DMS153 treated with DMSO at 0.1 percent for 48 hours (cell line): Measurements from ENCODE around the gene FBXW10.
"Not testable (repeated sequence)": the region's sequence is repeated elsewhere in the genome, so short reads cannot be mapped to it uniquely, and the experiment has no call there.

Source experiments
- DNase-seq: peaks from one replicate; lab custom pipeline; 2025; ENCODE audit not compliant: unreplicated experiment; lab: John Stamatoyannopoulos, UW

Gene FBXW10, protein sequence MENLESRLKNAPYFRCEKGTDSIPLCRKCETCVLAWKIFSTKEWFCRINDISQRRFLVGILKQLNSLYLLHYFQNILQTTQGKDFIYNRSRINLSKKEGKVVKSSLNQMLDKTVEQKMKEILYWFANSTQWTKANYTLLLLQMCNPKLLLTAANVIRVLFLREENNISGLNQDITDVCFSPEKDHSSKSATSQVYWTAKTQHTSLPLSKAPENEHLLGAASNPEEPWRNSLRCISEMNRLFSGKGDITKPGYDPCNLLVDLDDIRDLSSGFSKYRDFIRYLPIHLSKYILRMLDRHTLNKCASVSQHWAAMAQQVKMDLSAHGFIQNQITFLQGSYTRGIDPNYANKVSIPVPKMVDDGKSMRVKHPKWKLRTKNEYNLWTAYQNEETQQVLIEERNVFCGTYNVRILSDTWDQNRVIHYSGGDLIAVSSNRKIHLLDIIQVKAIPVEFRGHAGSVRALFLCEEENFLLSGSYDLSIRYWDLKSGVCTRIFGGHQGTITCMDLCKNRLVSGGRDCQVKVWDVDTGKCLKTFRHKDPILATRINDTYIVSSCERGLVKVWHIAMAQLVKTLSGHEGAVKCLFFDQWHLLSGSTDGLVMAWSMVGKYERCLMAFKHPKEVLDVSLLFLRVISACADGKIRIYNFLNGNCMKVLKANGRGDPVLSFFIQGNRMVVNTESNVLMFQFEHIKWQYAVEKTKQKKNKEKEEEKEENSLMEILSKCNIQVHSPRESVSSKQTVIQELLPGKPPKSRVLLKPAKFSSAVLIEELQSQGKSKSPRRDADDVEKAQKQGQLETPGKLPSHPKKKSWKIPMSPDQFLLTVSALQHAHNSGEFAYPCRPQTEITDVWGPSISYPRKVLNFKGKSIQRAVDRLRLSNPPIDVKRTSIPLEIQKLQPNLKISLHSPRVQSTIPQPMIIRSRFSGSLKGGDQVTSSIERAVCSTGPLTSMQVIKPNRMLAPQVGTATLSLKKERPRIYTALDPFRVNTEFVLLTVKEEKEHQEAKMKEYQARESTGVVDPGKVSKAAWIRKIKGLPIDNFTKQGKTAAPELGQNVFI

DNA sequence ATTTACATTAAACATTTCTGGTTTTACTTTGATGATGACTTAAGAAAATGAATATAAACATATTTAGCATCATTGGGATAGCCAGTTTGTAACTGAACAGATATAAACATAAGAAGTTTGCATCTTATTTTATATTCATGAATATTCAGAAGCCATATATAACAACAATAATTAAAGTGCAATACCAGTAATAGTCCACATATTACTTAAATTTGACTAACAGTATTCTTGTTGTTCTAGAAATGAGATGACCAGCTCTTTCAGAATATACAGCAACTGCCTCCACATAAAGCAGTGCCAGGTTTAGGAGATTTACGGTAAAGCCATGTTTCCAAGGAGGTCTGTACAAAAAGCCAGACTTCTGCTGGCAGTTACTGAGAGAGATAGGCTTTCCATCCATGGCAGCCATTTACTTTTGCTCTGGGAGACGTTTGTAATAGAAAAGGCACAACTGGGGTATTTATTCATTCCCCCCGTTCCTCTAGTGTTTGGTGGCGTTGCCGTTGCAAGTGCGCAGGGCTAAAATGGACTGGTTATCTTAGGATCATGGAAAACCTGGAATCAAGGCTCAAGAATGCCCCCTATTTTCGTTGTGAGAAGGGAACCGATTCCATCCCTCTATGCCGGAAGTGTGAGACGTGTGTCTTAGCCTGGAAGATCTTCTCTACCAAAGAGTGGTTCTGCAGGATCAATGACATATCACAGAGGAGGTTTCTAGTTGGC lies at the start of gene FBXW10:
FBXW10 (plus strand) TSS at position 356 of the 723 bp plus-strand sequence; CDS start at position 547, 191 bp downstream.
- DNase-seq, result not testable (repeated sequence)

DNA sequence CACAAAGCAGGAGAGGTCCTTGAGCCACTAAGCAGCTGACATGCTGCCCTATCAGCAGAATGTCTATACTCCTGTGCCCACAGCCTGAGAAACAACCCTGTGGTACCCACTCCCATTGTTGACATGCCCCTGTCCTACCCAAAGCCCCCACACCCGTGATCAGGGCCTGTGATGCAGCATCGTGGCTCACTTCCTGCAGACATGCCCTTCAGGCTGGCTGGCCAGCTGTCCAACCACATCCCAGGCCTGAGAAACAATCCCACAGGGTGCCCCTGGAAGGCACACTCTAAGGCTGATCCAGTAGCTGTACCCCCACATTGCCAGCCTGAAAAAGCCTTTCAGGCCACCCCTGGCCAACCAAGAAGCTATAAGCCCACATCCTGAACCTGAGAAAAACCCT lies 48.7 kb upstream of the FBXW10 start:
- not testable (repeated sequence) for DNase-seq

DNA sequence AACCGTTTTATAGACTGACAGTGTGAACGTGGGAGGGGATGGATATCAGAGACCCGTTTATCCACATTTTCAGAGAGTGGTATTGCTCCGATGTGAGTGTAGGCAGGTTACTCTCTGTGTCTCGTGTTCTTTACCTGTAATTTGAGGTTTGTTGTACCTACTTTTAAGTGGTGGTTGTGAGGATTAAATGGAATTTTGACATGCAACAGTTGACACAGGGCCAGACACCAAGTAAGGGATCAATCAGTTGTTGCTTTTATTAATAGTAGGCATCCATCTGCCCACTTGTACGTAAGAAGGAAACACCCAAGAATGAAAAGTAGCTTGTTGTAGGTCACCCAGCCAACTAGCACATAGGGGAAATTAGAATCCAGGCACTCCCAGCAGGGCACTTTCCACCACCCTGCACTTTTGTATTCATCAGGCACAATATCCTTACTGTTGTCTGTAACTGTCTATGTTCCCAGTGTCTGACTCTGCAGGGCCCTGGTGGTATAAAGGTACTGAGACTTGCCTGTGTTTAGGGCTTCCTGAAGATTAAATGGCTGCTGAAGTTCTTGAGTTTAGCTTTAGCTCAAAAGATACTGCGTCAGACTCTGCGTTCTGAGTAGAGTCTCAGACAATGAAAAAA lies 45.3 kb upstream of the FBXW10 start:
- not testable (repeated sequence) for DNase-seq

DNA sequence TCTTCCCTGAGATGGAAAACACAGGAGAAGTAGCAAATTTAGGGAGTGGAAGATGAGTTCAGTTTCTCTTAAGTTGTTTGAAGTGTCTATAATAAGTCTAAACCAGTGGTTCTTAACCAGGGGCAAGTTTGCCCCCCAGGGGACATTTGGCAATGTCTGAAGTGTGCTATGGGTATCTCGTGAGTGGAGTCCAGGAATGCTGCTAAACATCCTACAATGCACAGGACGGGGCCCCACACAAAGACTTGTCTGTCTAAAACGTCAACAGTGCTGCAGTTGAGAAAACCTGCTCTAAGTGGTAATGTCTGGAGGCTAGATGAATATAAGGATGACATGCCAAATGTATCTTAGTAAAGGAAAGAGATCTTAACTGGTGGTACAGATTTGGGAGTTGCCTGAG lies 37.9 kb upstream of the FBXW10 start:
- not testable (repeated sequence) for DNase-seq

DNA sequence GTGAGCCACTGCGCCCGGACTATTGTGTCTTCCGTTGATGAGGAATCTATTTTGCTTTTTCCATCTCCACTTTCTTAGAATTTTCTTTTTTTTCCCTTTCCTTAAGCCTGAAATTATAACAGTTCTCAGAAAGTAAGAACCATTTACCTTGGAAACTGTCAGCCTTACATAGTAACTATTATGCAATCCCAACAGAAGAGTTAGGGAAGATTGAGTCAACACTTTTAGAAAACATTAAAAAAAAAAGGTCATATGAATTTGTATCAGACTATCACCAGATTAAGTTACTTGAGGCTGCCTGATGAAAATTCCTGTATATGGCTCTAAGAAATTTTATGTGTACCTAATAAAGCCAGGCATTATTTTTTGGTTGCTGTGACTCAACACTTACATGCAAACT lies 35.6 kb upstream of the FBXW10 start:
- not testable (repeated sequence) for DNase-seq

DNA sequence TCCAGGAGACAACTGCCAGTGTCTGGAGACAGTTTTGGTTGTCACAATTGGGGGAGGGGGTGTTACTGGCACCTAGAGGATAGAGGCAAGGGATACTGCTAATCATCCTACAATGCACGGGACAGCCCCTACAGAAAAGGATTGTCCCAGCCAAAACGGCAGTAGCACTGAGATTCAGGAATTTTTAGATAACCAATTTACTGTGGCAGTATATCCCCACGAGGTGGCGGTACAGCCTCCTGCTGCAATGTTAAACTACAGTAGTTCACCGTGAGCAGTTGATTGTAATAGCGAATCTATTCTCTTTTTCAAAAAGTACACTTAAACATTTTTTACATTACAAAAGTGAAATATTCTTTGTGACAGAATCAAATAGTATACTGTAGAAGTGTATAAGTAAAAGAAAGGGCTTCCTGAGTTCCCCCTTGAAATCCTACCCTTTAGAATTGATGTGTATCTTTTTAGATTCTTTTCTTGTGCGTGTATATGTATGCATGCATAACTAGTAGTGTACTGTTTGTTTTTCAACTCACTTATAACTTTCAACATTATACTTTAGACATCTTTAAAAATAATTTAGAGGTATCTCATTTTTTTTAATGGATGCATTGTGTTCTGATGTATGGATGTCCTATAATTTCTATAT lies 31.4 kb upstream of the FBXW10 start:
- not testable (repeated sequence) for DNase-seq

DNA sequence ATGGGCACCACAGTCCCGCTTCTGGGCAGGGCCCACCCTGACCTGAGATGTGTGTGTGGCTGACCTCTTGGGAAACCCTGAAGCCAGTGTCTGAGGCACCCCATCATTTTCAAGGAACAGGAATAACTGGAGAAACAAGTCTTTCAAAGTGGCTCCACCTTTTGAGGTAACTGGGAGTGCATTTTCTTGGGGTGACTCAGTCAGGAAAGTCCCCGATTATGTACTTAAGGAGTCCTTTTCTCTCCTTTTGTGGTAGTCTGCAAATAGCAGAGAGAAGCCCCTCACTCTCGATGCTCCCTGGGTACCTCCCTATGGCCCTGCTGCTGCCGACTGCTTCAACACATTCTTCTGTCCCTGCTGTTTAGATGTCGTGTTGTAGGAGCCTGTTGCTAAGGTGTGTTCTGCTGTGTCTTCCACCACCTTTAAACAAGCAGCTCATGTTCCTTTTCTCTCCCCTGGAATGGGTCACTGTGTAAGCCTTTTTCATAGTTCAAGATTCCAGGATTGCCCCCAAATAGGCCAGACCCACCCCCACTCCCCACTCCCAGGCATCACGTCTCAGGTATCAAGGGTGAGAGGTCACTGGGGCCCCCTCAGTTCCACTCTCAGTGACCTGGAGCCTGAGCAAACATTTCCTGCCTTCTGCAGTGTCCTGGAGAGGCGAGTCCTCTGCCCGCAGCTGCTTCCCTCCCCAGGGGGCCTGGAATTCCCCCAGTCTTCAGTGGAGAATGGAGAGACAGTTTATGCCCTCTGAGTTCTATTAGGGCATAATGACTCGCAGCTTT lies 25.0 kb upstream of the FBXW10 start:
- DNase-seq, result not testable (repeated sequence)

DNA sequence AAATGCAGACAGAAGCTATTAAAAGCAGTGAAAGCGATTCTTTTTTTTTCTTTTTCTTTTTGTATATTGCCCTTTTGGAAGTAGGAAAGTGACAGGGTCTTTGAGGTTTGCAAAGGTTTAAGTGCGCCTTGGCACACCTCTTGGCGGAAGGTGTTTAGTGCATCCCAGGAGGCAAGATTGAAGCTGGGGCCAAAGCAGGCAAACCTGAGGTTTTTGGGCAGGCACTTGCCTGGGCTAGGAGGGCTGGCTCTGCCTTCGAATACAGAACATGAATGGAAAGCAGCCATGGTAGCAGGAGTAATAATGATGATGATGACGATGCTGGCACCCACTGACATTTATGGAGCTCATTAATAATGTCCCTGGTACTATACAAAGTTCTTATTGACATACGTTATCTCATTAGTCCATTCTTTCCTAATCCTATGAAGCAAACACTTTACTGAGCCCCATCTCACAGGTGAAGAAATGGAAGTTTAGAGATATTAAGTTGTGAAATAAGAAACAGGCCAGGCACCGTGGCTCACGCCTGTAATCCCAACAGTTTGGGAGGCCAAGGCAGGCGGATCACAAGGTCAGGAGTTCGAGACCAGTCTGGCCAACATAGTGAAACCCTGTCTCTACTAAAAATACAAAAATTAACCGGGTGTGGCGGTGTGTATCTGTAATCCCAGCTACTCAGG lies 24.3 kb upstream of the FBXW10 start:
- DNase-seq, result not testable (repeated sequence)

DNA sequence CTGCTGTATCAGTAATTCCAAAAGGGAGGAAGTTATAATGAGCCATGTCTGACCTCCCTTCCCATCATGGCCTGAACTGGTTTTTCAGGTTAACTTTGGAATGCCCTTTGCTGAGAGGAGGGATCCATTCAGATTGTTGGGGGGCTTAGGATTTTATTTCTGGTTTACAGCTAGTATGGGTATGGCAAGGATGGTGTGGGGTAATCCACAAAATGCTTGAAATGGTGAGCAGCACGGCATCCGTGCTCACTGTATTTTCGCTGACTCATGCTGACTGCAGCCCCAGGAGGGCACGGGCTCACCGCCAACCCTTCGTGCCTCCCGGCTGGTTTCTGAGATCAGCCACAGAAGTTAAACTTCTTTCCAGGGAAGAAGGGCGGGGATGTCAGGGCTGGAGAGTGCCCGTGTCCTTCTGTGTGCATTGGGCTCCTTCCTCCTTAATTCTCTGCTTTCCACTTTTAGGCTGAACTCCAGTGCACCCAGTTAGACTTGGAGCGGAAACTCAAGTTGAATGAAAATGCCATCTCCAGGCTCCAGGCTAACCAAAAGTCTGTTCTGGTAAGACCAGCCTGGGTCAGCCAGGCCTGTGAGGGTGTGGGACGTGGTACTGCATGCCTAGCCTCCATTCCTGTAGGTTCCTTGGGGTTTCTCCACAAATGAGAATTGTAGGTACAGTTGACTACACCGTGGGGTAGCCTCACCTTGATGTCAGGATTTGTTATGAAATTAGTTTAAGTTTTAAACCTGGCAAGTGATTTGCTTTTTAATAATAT lies 21.9 kb upstream of the FBXW10 start:
- DNase-seq, result not testable (repeated sequence)

DNA sequence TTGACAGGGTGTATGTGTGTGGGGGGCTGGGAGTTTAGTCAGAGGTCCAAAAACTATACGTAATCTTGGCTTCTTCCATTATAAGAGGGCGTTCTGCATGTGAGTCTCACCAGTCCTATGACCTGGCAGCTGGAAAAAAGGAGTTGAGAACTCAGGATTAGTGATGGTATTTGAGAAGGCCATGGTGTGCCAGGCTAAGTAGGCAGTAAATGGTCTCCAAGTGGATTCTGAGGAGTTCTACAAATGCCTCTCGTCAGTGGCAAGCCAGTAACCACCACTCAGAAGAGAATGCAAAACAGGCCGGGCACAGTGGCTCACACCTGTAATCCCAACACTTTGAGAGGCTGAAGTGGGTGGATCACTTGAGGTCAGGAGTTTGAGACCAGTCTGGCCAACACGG lies 21.2 kb upstream of the FBXW10 start:
- DNase-seq, result not testable (repeated sequence)

DNA sequence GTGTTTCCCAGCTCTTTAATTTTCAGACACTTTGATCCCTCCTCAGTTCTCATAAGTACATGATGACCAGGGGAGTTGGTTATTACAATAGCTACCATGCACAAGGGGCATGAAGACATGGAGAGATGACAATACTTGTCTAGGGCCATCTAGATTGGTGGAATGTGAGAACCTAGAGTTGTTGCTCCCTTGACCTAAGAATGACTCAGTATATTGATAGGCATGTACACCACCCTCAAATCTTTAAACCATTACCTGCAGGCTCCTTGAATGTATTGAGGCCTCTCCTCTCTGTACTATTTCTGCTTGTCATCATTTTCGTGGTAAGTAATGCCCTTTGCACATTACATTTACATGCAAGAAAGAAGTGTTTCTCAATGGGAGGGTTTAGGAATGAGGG lies 20.3 kb upstream of the FBXW10 start:
- DNase-seq, result not testable (repeated sequence)

DNA sequence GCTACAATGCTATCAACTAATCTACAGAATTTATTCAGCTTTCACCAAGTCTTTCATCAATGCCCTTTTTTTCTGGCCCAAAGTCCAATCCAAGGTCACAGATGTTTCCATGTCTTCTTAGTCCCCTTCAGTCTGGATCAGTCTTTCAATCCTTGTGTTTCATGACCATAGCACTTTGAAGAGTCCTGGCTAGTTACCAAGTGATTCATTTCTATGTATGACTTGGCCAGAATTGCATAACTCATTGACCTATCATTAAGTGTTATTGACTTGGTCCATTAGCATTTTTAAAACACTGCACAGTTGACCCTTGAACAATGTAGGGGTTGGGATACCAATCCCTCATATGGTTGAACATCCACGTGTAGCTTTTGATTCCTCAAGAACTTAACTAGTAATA lies 11.4 kb upstream of the FBXW10 start:
- DNase-seq, result not testable (repeated sequence)

DNA sequence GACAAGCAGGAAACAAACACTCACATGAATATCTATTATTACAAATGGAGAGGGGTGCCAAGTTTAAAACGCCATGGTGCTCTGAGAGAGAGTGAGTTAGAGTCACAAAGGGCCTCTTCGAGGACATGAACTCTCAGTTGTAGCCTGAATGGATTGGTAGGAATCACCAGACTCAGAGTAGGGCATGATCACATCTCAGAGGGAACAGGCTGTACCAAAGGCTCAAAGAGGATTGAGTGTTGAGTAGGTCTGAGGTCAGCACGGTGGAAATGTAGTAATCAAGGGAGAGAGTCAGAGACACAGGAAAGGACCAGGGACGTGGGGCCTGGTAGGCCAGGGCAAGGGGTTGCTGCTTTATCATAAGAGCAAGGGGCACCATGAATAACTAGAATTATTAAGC lies 10.5 kb upstream of the FBXW10 start:
- DNase-seq, result not testable (repeated sequence)

DNA sequence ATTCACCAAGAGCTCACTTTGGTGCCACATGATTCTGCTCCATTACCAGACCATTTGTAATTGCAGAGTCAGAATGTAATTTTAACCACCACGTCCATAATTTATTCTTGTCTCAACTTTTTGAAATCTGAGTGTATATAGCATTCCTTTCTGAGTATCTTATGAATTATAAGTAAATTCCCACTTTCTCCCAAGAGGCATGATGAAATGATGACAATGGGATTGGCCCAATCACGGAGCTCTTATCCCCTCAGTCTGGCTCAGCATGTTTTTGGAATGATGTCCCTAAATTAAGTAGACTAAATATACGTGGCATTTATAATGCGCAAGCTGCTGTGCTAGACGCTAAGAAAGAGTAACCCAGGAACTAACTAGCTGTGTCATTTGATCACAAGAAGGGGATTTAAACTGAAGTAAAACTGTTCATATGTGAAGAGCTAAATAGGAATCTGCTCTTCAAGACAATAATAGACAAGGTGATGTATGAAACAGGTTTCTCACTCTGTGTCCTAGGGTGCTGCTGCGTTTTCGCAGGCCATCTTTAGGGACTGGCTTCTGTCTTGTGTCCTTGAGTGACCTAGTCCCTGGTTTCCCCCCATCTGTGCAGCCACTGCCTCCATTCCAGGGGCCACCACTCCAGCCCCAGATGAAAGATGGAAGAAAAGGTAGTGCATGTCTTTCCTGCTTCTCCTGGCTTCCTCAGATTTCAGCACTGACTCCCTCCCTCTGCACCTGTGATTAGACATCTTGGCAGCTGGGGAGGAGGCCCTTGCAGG lies 4.0 kb upstream of the FBXW10 start:
- not testable (repeated sequence) for DNase-seq

DNA sequence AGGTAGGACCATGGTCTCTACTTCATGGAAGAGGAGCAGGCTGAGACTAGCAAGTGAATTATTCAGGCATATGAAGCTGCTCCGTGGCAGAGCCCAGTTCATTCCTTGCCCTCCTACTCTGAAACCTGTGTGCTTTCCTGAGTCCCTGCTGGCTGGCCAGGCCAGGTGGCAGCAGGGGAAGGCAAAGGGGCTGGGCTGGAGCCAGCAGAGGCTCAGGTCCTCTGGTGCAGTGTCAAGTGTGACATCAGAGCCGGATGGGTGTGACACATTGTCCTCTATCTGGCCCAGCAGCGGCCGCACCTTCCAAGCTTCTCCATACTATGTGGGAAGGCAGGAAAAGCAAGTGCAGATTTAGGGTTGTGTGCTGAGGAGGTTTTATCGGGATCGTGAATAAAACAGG lies 2.6 kb upstream of the FBXW10 start:
- DNase-seq, result not testable (repeated sequence)

DNA sequence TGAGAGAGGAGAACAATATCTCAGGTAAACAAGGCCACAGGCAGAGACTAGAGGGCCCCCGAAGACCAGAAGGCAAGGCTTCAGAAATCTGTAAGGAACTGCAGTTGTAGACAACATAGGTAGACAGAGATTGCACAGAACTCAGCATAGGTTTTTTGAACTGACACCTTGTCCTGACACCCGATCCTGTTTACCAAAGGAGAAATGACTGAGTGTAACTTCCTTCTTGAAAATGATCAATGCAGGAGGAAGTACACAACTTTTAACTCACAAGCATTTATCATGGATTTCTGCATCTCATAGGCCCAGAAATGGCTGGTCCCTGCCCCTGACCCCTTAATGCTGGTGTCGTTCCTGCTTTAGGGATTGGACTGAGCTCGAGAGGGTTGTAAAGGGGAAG lies 872 bp downstream of the FBXW10 start:
- not testable (repeated sequence) for DNase-seq

DNA sequence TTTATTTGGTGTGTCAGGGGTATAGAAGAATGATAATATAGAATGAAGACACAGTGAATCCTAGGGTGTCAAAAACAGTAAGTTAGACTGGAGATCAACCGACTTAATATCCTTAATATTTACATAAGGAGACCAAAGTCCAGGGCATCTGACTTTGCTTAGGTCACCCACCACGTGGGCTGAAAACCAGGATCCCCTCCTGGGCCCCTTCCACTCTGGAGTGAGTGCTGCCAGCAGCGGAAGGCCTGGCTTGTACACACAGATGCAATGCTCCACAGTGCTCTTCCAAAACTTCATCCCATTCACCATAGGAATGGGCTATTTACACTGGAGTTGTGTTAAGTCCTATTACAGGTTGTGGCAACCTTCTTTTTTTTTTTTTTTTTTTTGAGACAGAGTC lies 2.7 kb downstream of the FBXW10 start:
- DNase-seq, result not testable (repeated sequence)
